Prostate gland (tissue), 2 donors: ENCODE data around the gene ZDHHC22. TPM values are rescaled to one million over a fixed set of nuclear protein-coding genes. Genes with fewer than 3 reads are reported as not detected.

ENCODE experiments used
- DNase-seq: peaks from one replicate; pipeline ENCODE4 v3.0.0-alpha.2; 2019; ENCODE audit warnings: low spot score
- H3K27ac ChIP-seq, 2 donors: fragments of 200-600 bp; sonication (generic); 2 replicates each; pipeline ENCODE4 v1.5.1; 2017 to 2019
- H3K27me3 ChIP-seq: fragments of 200-600 bp; sonication (generic); replicated peaks from 2 replicates; pipeline ENCODE4 v1.5.1; 2019; ENCODE audit not compliant: insufficient read depth
- H3K36me3 ChIP-seq, 2 donors: fragments of 200-600 bp; sonication (generic); 1 replicate in 1 of 2; 2 replicates in 1 of 2; pipeline versions ENCODE4 v1.5.1 to v1.8.1; 2017 to 2019
- H3K4me1 ChIP-seq: fragments of 200-600 bp; sonication (generic); replicated peaks from 2 replicates; pipeline ENCODE4 v1.5.1; 2019
- H3K4me3 ChIP-seq, 2 donors: fragments of 200-600 bp; sonication (generic); 2 replicates each; pipeline ENCODE4 v1.5.1; 2017 to 2019
- H3K9me3 ChIP-seq: fragments of 200-600 bp; sonication (generic); 2 replicates; pipeline ENCODE4 v1.5.1; 2017
- POLR2A ChIP-seq: fragments of 450-650 bp; IDR thresholded peaks from one replicate; pipeline ENCODE4 v1.6.1; 2016; ENCODE audit warnings: antibody characterized with exemption, mild to moderate bottlenecking
- POLR2AphosphoS5 ChIP-seq: sonication (generic); formaldehyde crosslinking; IDR thresholded peaks from one replicate; pipeline ENCODE4 v1.6.1; 2017; ENCODE audit warnings: antibody characterized with exemption
- WGBS: methylation state at CpG from one replicate; pipeline ENCODE4 v1.1.5; 2018; 5-methylcytosine and 5-hydroxymethylcytosine counted together
- intact Hi-C: fragments of 100-400 bp; cut with DNase I; formaldehyde crosslinking; loops from one replicate; pipeline ENCODE4 v1.14.2; 2022
- total RNA-seq, 2 donors: library from RNA; depleted of rRNA; stranded (reverse); fragments of >200 nt; gene quantifications; one replicate each; pipeline ENCODE4 v1.1.0, GENCODE V29; 2016
- TF ChIP-seq, protein P1 (sequence below), 4 experiments: fragments of 200-600 bp in 2 of 4; fragments of 450-650 bp in 2 of 4; sonication (generic) in 2 of 4; IDR thresholded peaks; 1 replicate in 3 of 4; 2 replicates in 1 of 4; pipeline ENCODE4 v1.5.1; 2016 to 2019; ENCODE audit warnings: antibody characterized with exemption in 4 of 4, mild to moderate bottlenecking in 2 of 4, moderate library complexity in 2 of 4

The ZDHHC22 gene
- total RNA-seq, 2 donors from 2014 or later: 0.11 TPM; not detected in 1

DNA sequence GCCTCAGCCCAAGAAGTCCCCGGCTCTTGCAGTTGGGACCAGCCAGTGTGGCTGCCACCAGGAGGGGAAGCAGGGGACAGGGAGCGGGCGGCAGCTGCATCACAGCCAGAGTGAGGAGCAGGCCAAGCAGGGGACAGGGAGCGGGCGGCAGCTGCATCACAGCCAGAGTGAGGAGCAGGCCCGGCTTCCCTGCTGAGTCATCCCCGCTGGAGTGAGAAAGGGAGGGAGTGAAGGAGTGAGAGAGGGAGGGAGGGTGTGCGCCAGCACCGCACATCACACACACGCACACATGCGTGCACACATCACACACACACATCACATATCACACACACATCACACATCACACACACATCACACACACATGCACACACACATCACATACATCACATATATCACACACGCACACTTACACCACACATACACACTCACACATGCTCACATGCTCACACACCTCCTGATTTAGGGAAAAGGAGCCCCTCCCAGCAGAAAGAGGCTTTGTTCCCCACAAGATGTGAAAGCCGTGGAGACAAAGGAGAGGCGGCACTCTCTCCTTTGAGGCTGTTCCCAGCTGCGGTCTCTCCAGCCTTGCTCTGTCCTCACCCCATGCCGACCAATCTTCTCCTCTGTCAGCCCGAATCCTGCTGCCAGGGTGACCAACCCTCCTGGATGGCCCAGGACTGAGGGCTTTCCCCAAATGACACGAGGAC lies 16.7 kb upstream of the ZDHHC22 start:
- TF ChIP-seq, protein P1, sequence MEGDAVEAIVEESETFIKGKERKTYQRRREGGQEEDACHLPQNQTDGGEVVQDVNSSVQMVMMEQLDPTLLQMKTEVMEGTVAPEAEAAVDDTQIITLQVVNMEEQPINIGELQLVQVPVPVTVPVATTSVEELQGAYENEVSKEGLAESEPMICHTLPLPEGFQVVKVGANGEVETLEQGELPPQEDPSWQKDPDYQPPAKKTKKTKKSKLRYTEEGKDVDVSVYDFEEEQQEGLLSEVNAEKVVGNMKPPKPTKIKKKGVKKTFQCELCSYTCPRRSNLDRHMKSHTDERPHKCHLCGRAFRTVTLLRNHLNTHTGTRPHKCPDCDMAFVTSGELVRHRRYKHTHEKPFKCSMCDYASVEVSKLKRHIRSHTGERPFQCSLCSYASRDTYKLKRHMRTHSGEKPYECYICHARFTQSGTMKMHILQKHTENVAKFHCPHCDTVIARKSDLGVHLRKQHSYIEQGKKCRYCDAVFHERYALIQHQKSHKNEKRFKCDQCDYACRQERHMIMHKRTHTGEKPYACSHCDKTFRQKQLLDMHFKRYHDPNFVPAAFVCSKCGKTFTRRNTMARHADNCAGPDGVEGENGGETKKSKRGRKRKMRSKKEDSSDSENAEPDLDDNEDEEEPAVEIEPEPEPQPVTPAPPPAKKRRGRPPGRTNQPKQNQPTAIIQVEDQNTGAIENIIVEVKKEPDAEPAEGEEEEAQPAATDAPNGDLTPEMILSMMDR (IDR thresholded peaks at IDR 0.05): no peak
- no peak for TF ChIP-seq POLR2AphosphoS5
- no peak for TF ChIP-seq POLR2A
- WGBS: 6% methylated on average over 18 of the region's 18 CpGs
- Histone ChIP-seq H3K4me3 (no peak overlapping the region), H3K27me3 (peaks cover 2% of the 10 kb centered on the region), H3K27ac (no peak overlapping the region), H3K36me3 (no peaks in the 10 kb centered on the region), H3K9me3 (no peaks in the 10 kb centered on the region), H3K4me1 (no peaks in the 10 kb centered on the region)
- no peak for DNase-seq
- intact Hi-C loops: loop anchor here (5.0 kb wide), 1 partner anchor 299 kb away; the partner anchor contains the start of genes AHSA1 and VIPAS39

DNA sequence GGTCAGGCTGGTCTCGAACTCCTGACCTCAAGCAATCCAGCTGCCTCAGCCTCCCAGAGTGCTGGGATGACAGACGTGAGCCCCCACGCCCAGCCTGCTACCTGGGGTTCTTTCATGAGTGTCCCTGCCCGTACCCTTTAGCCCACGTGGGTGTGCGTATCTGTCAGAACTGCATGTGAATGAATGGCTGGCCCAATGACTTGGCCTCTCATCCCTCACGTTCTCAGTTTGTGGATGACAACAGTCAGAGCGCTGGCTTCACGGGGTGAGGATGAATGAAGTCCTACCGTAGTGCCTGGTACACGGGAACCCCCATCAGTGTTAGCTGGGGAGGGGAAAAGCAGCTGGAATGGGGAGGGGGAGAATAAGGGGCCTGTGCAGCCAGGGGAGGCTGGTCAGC lies 16.1 kb upstream of the ZDHHC22 start:
- Histone ChIP-seq H3K27ac (no peak overlapping the region), H3K36me3 (no peaks in the 10 kb centered on the region), H3K27me3 (peaks cover 2% of the 10 kb centered on the region), H3K4me1 (no peaks in the 10 kb centered on the region), H3K4me3 (no peak overlapping the region), H3K9me3 (no peaks in the 10 kb centered on the region)
- TF ChIP-seq POLR2AphosphoS5: no peak
- no peak for TF ChIP-seq POLR2A
- TF ChIP-seq, protein P1 (IDR thresholded peaks at IDR 0.05): no peak
- WGBS: 55% methylated on average over 11 of the region's 11 CpGs
- intact Hi-C loops: loop anchor here (5.0 kb wide), 1 partner anchor 300 kb away; the partner anchor contains the start of genes AHSA1 and VIPAS39
- DNase-seq: no peak

DNA sequence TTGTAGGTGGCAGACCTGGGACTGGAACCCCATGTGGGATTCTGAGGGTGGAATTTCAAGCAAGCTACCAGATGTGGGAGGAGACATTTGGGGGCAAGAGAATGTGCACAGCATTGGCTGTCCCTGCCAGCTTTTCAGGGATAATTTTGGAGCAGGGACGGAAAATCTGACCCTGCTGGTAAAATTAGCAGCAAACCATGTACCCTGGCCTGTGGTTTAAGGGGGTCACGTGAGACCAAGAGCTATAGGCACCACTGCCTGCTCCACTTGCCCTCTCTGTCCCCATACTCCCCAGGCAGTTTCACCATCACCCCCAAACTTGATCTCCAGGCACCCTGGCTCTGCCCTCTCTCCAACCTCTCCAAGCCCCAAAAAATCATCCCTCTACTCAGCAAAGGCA lies 13.5 kb upstream of the ZDHHC22 start:
- TF ChIP-seq, protein P1 (IDR thresholded peaks at IDR 0.05): no peak
- TF ChIP-seq POLR2A (no peak), POLR2AphosphoS5 (no peak)
- H3K36me3 ChIP-seq: no peaks in the 10 kb centered on the region
- no peak overlapping the region for H3K4me3 ChIP-seq
- no peaks in the 10 kb centered on the region for H3K4me1 ChIP-seq
- no peaks in the 10 kb centered on the region for H3K9me3 ChIP-seq
- intact Hi-C loops: loop anchor here (2.0 to 5.0 kb wide), 2 partner anchors 160 to 302 kb away; partner anchors contain the start of genes AHSA1 and VIPAS39
- 73% methylated on average over 2 of the region's 2 CpGs for WGBS
- no peak for DNase-seq
- H3K27ac ChIP-seq: no peak overlapping the region
- H3K27me3 ChIP-seq: peaks cover 2% of the 10 kb centered on the region

DNA sequence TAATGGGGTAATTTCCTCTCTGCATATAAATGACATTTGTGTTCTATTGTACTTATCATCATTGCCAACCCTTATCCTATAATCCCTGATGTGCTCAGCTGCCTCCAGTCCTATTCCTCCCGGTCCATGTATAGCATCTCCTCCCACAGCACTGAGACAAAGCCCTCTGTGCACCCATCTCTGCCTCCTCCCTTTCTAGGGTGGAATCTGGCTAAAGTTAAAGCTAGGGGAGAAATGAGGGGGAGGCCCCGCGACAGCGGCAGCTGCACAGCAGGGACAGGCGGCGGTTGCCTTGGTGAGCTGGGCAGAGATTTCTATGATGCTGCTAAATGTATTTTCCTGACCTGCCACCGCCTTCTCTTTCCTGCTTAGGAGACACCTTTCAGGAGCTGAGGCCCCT lies 12.8 kb upstream of the ZDHHC22 start:
- intact Hi-C loops: loop anchor here (2.0 kb wide), 1 partner anchor 160 kb away; no protein-coding TSS in a partner anchor
- H3K27me3 ChIP-seq: peaks cover 2% of the 10 kb centered on the region
- TF ChIP-seq, protein P1 (IDR thresholded peaks at IDR 0.05): no peak
- TF ChIP-seq POLR2A (no peak), POLR2AphosphoS5 (no peak)
- WGBS: 46% methylated on average over 7 of the region's 7 CpGs
- no peaks in the 10 kb centered on the region for H3K4me1 ChIP-seq
- no peak for DNase-seq
- no peaks in the 10 kb centered on the region for H3K36me3 ChIP-seq
- H3K4me3 ChIP-seq: no peak overlapping the region
- no peak overlapping the region for H3K27ac ChIP-seq
- H3K9me3 ChIP-seq: no peaks in the 10 kb centered on the region

DNA sequence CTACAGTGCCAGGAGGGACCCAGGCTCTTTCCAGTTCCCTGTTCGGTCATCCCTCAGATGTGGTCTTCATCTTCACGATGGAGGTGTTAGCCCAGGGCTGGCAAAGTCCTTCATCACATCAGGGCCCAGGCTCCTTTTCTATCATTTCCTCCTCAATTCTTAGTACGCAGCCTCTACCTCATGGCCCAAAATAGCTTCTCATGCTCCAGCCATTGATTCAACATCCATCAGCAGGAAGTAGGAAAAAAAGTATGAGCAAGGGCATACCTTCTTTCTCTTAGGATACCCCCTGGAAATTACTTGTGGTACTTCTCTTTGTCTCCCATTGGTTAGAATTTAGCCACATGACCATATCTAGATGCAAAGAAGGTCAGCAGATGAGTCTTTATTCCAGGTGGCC lies 12.2 kb upstream of the ZDHHC22 start:
- intact Hi-C loops: loop anchor here (2.0 kb wide), 1 partner anchor 161 kb away; no protein-coding TSS in a partner anchor
- H3K4me3 ChIP-seq: no peak overlapping the region
- no peaks in the 10 kb centered on the region for H3K4me1 ChIP-seq
- H3K27me3 ChIP-seq: peaks cover 2% of the 10 kb centered on the region
- H3K27ac ChIP-seq: no peak overlapping the region
- TF ChIP-seq POLR2A: no peak
- TF ChIP-seq POLR2AphosphoS5: no peak
- TF ChIP-seq, protein P1 (IDR thresholded peaks at IDR 0.05): no peak
- no peak for DNase-seq
- WGBS: 96% methylated on average over 3 of the region's 3 CpGs
- no peaks in the 10 kb centered on the region for H3K36me3 ChIP-seq
- H3K9me3 ChIP-seq: no peaks in the 10 kb centered on the region
